ENCODE data around the gene ZNF740.

ZNF740 gene

DNA sequence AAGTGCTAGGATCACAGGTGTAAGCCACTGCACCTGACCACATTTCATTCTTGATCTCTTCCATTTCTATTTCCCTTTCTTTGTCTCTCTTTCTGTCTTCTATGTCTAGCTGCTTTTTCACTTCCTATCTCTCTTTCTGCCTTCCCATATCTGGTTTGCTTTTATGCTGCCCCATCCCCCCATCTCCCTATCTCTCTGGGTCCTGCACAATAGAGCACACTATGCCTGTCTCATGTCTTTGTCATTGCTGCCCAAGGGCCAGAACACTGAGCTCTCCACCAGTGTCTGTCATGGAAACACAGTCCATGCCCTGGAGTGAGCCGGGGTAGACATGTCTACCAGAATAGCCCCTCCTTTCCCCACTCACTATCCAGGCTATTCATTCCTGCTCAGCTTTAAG is 63.8 kb downstream of the ZNF740 start:
- DNase-seq: no peak

Data from hypothalamus (tissue), 51 donors.